A673 (cell line): ENCODE results near the gene USP48.

Source experiments
- CTCF ChIP-seq: fragments of 300-800, 200-600 bp; sonication (generic); conservative IDR thresholded peaks from 2 replicates; pipeline ENCODE4 v1.5.1; 2017; ENCODE audit warnings: low read depth, mild to moderate bottlenecking, antibody characterized with exemption, low read length, moderate library complexity, mixed read lengths
- EZH2 ChIP-seq: fragments of 200-600 bp; sonication (generic); IDR thresholded peaks from 2 replicates; pipeline ENCODE4 v1.6.1; 2017; ENCODE audit warnings: borderline replicate concordance, low read depth, mild to moderate bottlenecking, mixed read lengths, antibody characterized with exemption, low read length; ENCODE audit not compliant: poor library complexity, severe bottlenecking

- TF ChIP-seq CTCF (no peak), EZH2 (no peak)
Measured at GRCh38 chr1:21664806-21665588, 118.0 kb downstream of the USP48 start.
